Uterus (tissue), 4 donors: ENCODE measurements around the gene PRAME. TPM values are rescaled to one million over a fixed set of nuclear protein-coding genes. Genes with fewer than 3 reads are reported as not detected.

Source experiments
- DNase-seq, 2 donors: peaks; one replicate each; pipeline ENCODE4 v3.0.0-alpha.2; 2019 to 2020
- H3K27ac ChIP-seq, 2 donors: fragments of 200-600 bp; sonication (generic); 1 replicate in 1 of 2; 2 replicates in 1 of 2; pipeline ENCODE4 v1.5.1; 2016 to 2018
- H3K27me3 ChIP-seq, 2 donors: fragments of 200-600 bp; sonication (generic); one replicate each; pipeline ENCODE4 v1.5.1; 2018 to 2019; ENCODE audit warnings: control low read depth in 1 of 2
- H3K36me3 ChIP-seq, 2 donors: fragments of 200-600 bp; sonication (generic); one replicate each; pipeline ENCODE4 v1.5.1; 2019; ENCODE audit warnings: control low read depth in 1 of 2
- H3K4me1 ChIP-seq, 2 donors: fragments of 200-600 bp; sonication (generic); one replicate each; pipeline ENCODE4 v1.5.1; 2018 to 2019; ENCODE audit warnings: control low read depth in 1 of 2
- H3K4me3 ChIP-seq, 2 donors: fragments of 200-600 bp; sonication (generic); 1 replicate in 1 of 2; 2 replicates in 1 of 2; pipeline ENCODE4 v1.5.1; 2018 to 2019; ENCODE audit warnings: mild to moderate bottlenecking in 1 of 2
- H3K9me3 ChIP-seq, 2 donors: fragments of 200-600 bp; sonication (generic); one replicate each; pipeline ENCODE4 v1.5.1; 2019; ENCODE audit warnings: control low read depth in 1 of 2
- POLR2A ChIP-seq, 2 donors: fragments of 450-650 bp; IDR thresholded peaks; one replicate each; pipeline ENCODE4 v1.6.1; 2016; ENCODE audit warnings: antibody characterized with exemption in 2 of 2, mild to moderate bottlenecking in 1 of 2, moderate library complexity in 1 of 2
- intact Hi-C: fragments of 100-400 bp; cut with DNase I; formaldehyde crosslinking; loops from one replicate; pipeline ENCODE4 v1.15.1; 2023; ENCODE audit warnings: low total_unique reads
- small RNA-seq: library from RNA; depleted of rRNA; stranded (forward); fragments of <200 nt; gene quantifications from one replicate; pipeline ENCODE3, GENCODE V24; 2016
- total RNA-seq, 4 donors: library from RNA; depleted of rRNA in 3 of 4; stranded (reverse); fragments of >200 nt in 3 of 4; gene quantifications; one replicate each; pipeline versions ENCODE4 v1.1.0 to v1.2.4, GENCODE V29; 2014 to 2023
- TF ChIP-seq, protein P1 (sequence below), 4 experiments: fragments of 200-600 bp in 2 of 4; fragments of 450-650 bp in 2 of 4; sonication (generic) in 2 of 4; IDR thresholded peaks; one replicate each; pipeline ENCODE4 v1.5.1; 2016 to 2019; ENCODE audit warnings: antibody characterized with exemption in 4 of 4, mild to moderate bottlenecking in 2 of 4, moderate library complexity in 1 of 4
- donor health status: DM: yes; HTN: yes; CAD: no.

The PRAME gene
- total RNA-seq, 4 donors from 2014 or later, result 0.41 to 1.3 TPM; not detected in 2

DNA sequence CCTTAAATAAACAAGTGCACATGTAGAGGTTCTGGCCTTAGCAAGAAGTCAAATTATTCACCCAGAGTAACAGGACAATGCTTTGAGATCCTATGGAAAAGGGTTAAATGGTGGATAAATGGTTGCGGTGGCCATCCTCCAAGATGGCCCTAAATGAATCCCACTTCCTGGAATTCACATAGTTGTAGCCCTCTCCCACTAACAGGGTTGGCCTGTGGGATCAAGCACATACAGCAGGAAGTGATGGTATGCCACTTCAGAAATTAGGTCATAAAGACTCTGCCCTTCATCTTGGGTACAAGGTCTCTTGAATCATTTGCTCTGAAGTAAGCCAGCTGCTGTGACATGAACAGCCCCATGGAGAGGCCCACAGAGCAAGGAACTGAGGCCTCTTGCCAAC lies 52.3 kb downstream of the PRAME start:
- no peak overlapping the region for H3K27ac ChIP-seq
- DNase-seq, result no peak
- no peaks in the 10 kb centered on the region for H3K4me1 ChIP-seq
- no peak overlapping the region for H3K4me3 ChIP-seq
- H3K36me3 ChIP-seq, result no peaks in the 10 kb centered on the region
- peaks cover 0 to 7% of the 10 kb centered on the region in 2 donors for H3K9me3 ChIP-seq
- no peaks in the 10 kb centered on the region for H3K27me3 ChIP-seq
- no peak for TF ChIP-seq POLR2A (IDR thresholded peaks at IDR 0.05)
- TF ChIP-seq, protein P1, sequence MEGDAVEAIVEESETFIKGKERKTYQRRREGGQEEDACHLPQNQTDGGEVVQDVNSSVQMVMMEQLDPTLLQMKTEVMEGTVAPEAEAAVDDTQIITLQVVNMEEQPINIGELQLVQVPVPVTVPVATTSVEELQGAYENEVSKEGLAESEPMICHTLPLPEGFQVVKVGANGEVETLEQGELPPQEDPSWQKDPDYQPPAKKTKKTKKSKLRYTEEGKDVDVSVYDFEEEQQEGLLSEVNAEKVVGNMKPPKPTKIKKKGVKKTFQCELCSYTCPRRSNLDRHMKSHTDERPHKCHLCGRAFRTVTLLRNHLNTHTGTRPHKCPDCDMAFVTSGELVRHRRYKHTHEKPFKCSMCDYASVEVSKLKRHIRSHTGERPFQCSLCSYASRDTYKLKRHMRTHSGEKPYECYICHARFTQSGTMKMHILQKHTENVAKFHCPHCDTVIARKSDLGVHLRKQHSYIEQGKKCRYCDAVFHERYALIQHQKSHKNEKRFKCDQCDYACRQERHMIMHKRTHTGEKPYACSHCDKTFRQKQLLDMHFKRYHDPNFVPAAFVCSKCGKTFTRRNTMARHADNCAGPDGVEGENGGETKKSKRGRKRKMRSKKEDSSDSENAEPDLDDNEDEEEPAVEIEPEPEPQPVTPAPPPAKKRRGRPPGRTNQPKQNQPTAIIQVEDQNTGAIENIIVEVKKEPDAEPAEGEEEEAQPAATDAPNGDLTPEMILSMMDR (IDR thresholded peaks at IDR 0.05), result no peak
- intact Hi-C loops, result no loop called here

DNA sequence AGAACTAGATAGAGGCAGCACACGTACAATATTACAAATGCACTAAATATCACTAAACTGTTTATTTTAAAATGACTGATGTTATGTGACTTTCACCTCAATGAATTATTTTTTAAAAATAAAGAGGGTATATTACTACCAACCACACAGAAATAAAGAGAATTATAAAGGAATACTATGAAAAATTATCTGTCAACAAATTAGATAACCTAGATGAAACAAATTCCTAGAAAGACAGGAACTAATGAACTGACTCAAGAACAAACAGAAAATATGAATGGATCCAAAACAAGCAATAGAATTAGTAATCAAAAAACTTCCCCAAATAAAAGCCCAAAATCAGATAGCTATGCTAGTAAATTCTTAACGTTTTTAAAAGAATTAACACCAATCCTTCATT lies 60.8 kb downstream of the PRAME start:
- intact Hi-C loops, result no loop called here
- TF ChIP-seq, protein P1 (IDR thresholded peaks at IDR 0.05), result no peak
- no peak for TF ChIP-seq POLR2A (IDR thresholded peaks at IDR 0.05)
- H3K4me3 ChIP-seq, result no peak overlapping the region
- H3K36me3 ChIP-seq, result no peaks in the 10 kb centered on the region
- no peaks in the 10 kb centered on the region for H3K9me3 ChIP-seq
- H3K4me1 ChIP-seq, result no peaks in the 10 kb centered on the region
- H3K27me3 ChIP-seq, result no peaks in the 10 kb centered on the region
- H3K27ac ChIP-seq, result no peak overlapping the region
- no peak for DNase-seq

Small RNAs within 50 kb of the gene (small RNA-seq; reads per million reads assigned to genes)
- gene IGLV2-34, result not detected

Other genes starting within 250 kb of the PRAME start
- 1 to 10 TPM in 1 of 4 donors, under 1 TPM in 2, not detected in 1; under 0.01 to 3.8 (median 0.88) TPM for gene ZNF280B, start 50.5 kb downstream of the PRAME start, total RNA-seq
- not detected for gene ZNF280A, start 39.0 kb downstream of the PRAME start, total RNA-seq
- not detected for gene GGTLC2, start 85.3 kb upstream of the PRAME start, total RNA-seq